Activated T-cell treated with anti-CD3 and anti-CD28 coated beads for 24 hours (primary cell): Measurements from ENCODE around the gene SETD5.
A peak's percentile ranks its signal among the peaks of the same experiment; 100 is the strongest.
"Not testable (repeated sequence)": the region's sequence is repeated elsewhere in the genome, so short reads cannot be mapped to it uniquely, and the experiment has no call there.

Experiments used
- DNase-seq: peaks from one replicate; pipeline ENCODE4 v3.0.0-alpha.2; 2020; ENCODE audit warnings: low read depth

The SETD5 gene

GRCh38 chr3:9467451-9467850, 70.0 kb downstream of the SETD5 start:
- DNase-seq: no peak

- no peak for DNase-seq
These were observed 71.0 kb downstream of the SETD5 start for GRCh38 chr3:9468460-9468859.

- no peak for DNase-seq
These were observed 72.6 kb downstream of the SETD5 start for GRCh38 chr3:9469986-9470385.

GRCh38 chr3:9473496-9474065, 76.2 kb downstream of the SETD5 start:
- DNase-seq: no peak

GRCh38 chr3:9474482-9474881, 77.1 kb downstream of the SETD5 start:
- no peak for DNase-seq

GRCh38 chr3:9476935-9477334, 79.5 kb downstream of the SETD5 start:
- DNase-seq: no peak

- DNase-seq: no peak
These were observed 82.8 kb downstream of the SETD5 start for GRCh38 chr3:9480265-9480664.

GRCh38 chr3:9485248-9485647, 87.8 kb downstream of the SETD5 start:
- DNase-seq: no peak

GRCh38 chr3:9491506-9491905, 94.1 kb downstream of the SETD5 start:
- DNase-seq: no peak

GRCh38 chr3:9494036-9494435, 96.6 kb downstream of the SETD5 start:
- DNase-seq: not testable (repeated sequence)

GRCh38 chr3:9496893-9497292, 99.5 kb downstream of the SETD5 start:
- DNase-seq: no peak

- DNase-seq: no peak
These were observed 100.6 kb downstream of the SETD5 start for GRCh38 chr3:9497821-9498565.

- DNase-seq: no peak
These were observed 101.4 kb downstream of the SETD5 start for GRCh38 chr3:9498781-9499180.

GRCh38 chr3:9499455-9500107, 102.2 kb downstream of the SETD5 start:
- no peak for DNase-seq

GRCh38 chr3:9500108-9501050, 103.0 kb downstream of the SETD5 start:
- DNase-seq: peak; percentile 49

GRCh38 chr3:9501226-9501625, 103.8 kb downstream of the SETD5 start:
- no peak for DNase-seq

- peak; percentile 61 for DNase-seq
These were observed 105.9 kb downstream of the SETD5 start for GRCh38 chr3:9503283-9503682.

- DNase-seq: no peak
These were observed 110.5 kb downstream of the SETD5 start for GRCh38 chr3:9507586-9508578.

GRCh38 chr3:9508781-9509180, 111.4 kb downstream of the SETD5 start:
- no peak for DNase-seq

- DNase-seq: no peak
These were observed 115.1 kb downstream of the SETD5 start for GRCh38 chr3:9512456-9513045.

- no peak for DNase-seq
These were observed 116.9 kb downstream of the SETD5 start for GRCh38 chr3:9514306-9514705.
